IMR-90 (cell line): Measurements from ENCODE around the gene STOM. TPM values are rescaled to one million over a fixed set of nuclear protein-coding genes. Genes with fewer than 3 reads are reported as not detected.

Experiments used
- ATAC-seq: fragments of 200-7000 bp; cut with Tn5 transposase; 2 replicates; pipeline ENCODE4 v1.9.1; 2020; ENCODE audit warnings: low read depth, mild to moderate bottlenecking, moderate library complexity
- BruUV-seq: library from RNA; stranded (reverse); fragments of 400-500 nt; replicated peaks from 2 replicates; lab custom pipeline; 2021; lab: Mats Ljungman, UMichigan
- CTCF ChIA-PET: fragments of 300-600 bp; formaldehyde crosslinking; extraction: SDS; loops from one replicate; lab custom pipeline; 2021; ENCODE audit warnings: antibody characterized with exemption; lab: Yijun Ruan, JAX
- POLR2A ChIA-PET: fragments of 300-600 bp; sonication (Branson Sonifier 250); formaldehyde crosslinking; loops from one replicate; lab custom pipeline; 2022; ENCODE audit warnings: antibody characterized with exemption; ENCODE audit not compliant: unreplicated experiment; lab: Charles Lee
- DNase-seq: peaks from one replicate; pipeline ENCODE4 v3.0.0; 2013
- H2AFZ ChIP-seq: replicated peaks from 2 replicates; pipeline ENCODE3; 2013; ENCODE audit warnings: low read length, mild to moderate bottlenecking; ENCODE audit not compliant: poor library complexity
- H2AK5ac ChIP-seq: 2 replicates; pipeline ENCODE4 v1.6.1; 2013; ENCODE audit warnings: low read depth, low read length, inconsistent platforms
- H2AK9ac ChIP-seq: replicated peaks from 2 replicates; pipeline ENCODE3; 2013; ENCODE audit warnings: mild to moderate bottlenecking, low read depth, low read length, moderate library complexity; ENCODE audit not compliant: poor library complexity
- H2BK120ac ChIP-seq: 2 replicates; pipeline ENCODE4 v1.6.1; 2013; ENCODE audit warnings: low read depth, low read length, inconsistent platforms
- H2BK15ac ChIP-seq: 3 replicates; pipeline ENCODE4 v1.6.1; 2013; ENCODE audit warnings: low read depth, low read length, inconsistent platforms
- H2BK20ac ChIP-seq: 2 replicates; pipeline ENCODE4 v1.6.1; 2013; ENCODE audit warnings: low read depth, mild to moderate bottlenecking, inconsistent platforms, low read length, moderate library complexity
- H2BK5ac ChIP-seq: 2 replicates; pipeline ENCODE4 v1.6.1; 2013; ENCODE audit warnings: mild to moderate bottlenecking, low read depth, low read length, inconsistent platforms; ENCODE audit not compliant: poor library complexity, severe bottlenecking
- H3K14ac ChIP-seq: replicated peaks from 2 replicates; pipeline ENCODE4 v1.6.1; 2013; ENCODE audit warnings: low read depth, low read length, inconsistent platforms
- H3K18ac ChIP-seq: 2 replicates; pipeline ENCODE4 v1.6.1; 2013; ENCODE audit warnings: low read depth, low read length, control low read depth
- H3K23ac ChIP-seq: 2 replicates; pipeline ENCODE4 v1.6.1; 2013; ENCODE audit warnings: low read depth, low read length, inconsistent platforms
- H3K27ac ChIP-seq: 2 replicates; pipeline ENCODE4 v1.5.1; 2013; ENCODE audit warnings: mild to moderate bottlenecking, control low read depth, low read length; ENCODE audit not compliant: insufficient read depth
- H3K27me3 ChIP-seq: 2 replicates; pipeline ENCODE4 v1.6.1; 2013; ENCODE audit warnings: low read length; ENCODE audit not compliant: control insufficient read depth, insufficient read depth
- H3K36me3 ChIP-seq: 2 replicates; pipeline ENCODE4 v1.6.1; 2013; ENCODE audit warnings: low read length, mixed read lengths; ENCODE audit not compliant: control insufficient read depth, insufficient read depth
- H3K4ac ChIP-seq: 2 replicates; pipeline ENCODE4 v1.6.1; 2013; ENCODE audit warnings: low read depth, low read length, inconsistent platforms
- H3K4me1 ChIP-seq: 2 replicates; pipeline ENCODE4 v1.6.1; 2013; ENCODE audit warnings: low read length, mixed read lengths; ENCODE audit not compliant: control insufficient read depth, insufficient read depth
- H3K4me2 ChIP-seq: 2 replicates; pipeline ENCODE4 v1.6.1; 2013; ENCODE audit warnings: low read depth, mild to moderate bottlenecking, control low read depth, low read length, moderate library complexity
- H3K4me3 ChIP-seq: 2 replicates; pipeline ENCODE4 v1.5.1; 2013; ENCODE audit warnings: low read depth, mild to moderate bottlenecking, control low read depth, low read length, moderate library complexity; ENCODE audit not compliant: insufficient read depth
- H3K56ac ChIP-seq: 2 replicates; pipeline ENCODE4 v1.6.1; 2013; ENCODE audit warnings: low read length, inconsistent platforms; ENCODE audit not compliant: insufficient read depth; ENCODE audit errors: extremely low read depth
- H3K79me1 ChIP-seq, 2 experiments: 2 replicates each; pipeline ENCODE4 v1.6.1; 2013; ENCODE audit warnings: low read length in 2 of 2, inconsistent platforms in 1 of 2, low read depth in 1 of 2
- H3K9ac ChIP-seq: 2 replicates; pipeline ENCODE4 v1.6.1; 2013; ENCODE audit warnings: low read depth, low read length, control low read depth
- H3K9me1 ChIP-seq: 2 replicates; pipeline ENCODE4 v1.6.1; 2013; ENCODE audit warnings: low read length, inconsistent platforms; ENCODE audit not compliant: insufficient read depth
- H3K9me3 ChIP-seq: 2 replicates; pipeline ENCODE4 v1.6.1; 2013; ENCODE audit warnings: low read length; ENCODE audit not compliant: control insufficient read depth, insufficient read depth
- H4K20me1 ChIP-seq: 2 replicates; pipeline ENCODE4 v1.6.1; 2013; ENCODE audit warnings: low read length, inconsistent platforms; ENCODE audit not compliant: insufficient read depth
- H4K5ac ChIP-seq: 2 replicates; pipeline ENCODE4 v1.6.1; 2013; ENCODE audit warnings: mild to moderate bottlenecking, low read depth, low read length, control low read depth
- H4K8ac ChIP-seq, 2 experiments: 2 replicates each; pipeline ENCODE4 v1.6.1; 2013; ENCODE audit warnings: low read depth in 2 of 2, low read length in 2 of 2, control low read depth in 1 of 2, inconsistent platforms in 1 of 2
- H4K91ac ChIP-seq: 2 replicates; pipeline ENCODE4 v1.6.1; 2013; ENCODE audit warnings: low read depth, low read length, inconsistent platforms; ENCODE audit not compliant: insufficient read depth
- BHLHE40 ChIP-seq: fragments of 150-350 bp; IDR thresholded peaks from 2 replicates; pipeline ENCODE4 v1.6.1; 2016; ENCODE audit warnings: mild to moderate bottlenecking, low read depth, low read length
- CEBPB ChIP-seq: IDR thresholded peaks from 2 replicates; pipeline ENCODE4 v1.6.1; 2012; ENCODE audit warnings: low read depth, low read length, improper control_type of control experiment
- CHD1 ChIP-seq: IDR thresholded peaks from 2 replicates; pipeline ENCODE4 v1.6.1; 2012; ENCODE audit warnings: low read depth, low read length, improper control_type of control experiment
- FOS ChIP-seq: fragments of 150-350 bp; IDR thresholded peaks from 2 replicates; pipeline ENCODE4 v1.6.1; 2016; ENCODE audit warnings: low read depth, low read length
- MAFK ChIP-seq: IDR thresholded peaks from 2 replicates; pipeline ENCODE4 v1.6.1; 2012; ENCODE audit warnings: low read depth, low read length, improper control_type of control experiment
- MXI1 ChIP-seq: IDR thresholded peaks from 2 replicates; pipeline ENCODE4 v1.6.1; 2012; ENCODE audit warnings: low read depth, mild to moderate bottlenecking, low read length, moderate library complexity, borderline replicate concordance
- NFE2L2 ChIP-seq: fragments of 150-350 bp; IDR thresholded peaks from 2 replicates; pipeline ENCODE4 v1.6.1; 2016; ENCODE audit warnings: low read depth, mild to moderate bottlenecking, low read length
- POLR2A ChIP-seq: IDR thresholded peaks from 2 replicates; pipeline ENCODE4 v1.6.1; 2012; ENCODE audit warnings: mild to moderate bottlenecking, low read depth, low read length
- RCOR1 ChIP-seq: IDR thresholded peaks from 2 replicates; pipeline ENCODE4 v1.6.1; 2012; ENCODE audit warnings: mild to moderate bottlenecking, low read length, improper control_type of control experiment; ENCODE audit not compliant: insufficient replicate concordance
- USF2 ChIP-seq: fragments of 150-350 bp; IDR thresholded peaks from 2 replicates; pipeline ENCODE4 v1.6.1; 2017; ENCODE audit warnings: mild to moderate bottlenecking, antibody characterized with exemption, low read length, low read depth
- WGBS, 2 experiments: methylation state at CpG; one replicate each; pipeline versions ENCODE4 v1.1.5 to v1.1.7; 2013; ENCODE audit warnings: missing lambda C conversion rate in 2 of 2; ENCODE audit not compliant: insufficient read length in 1 of 2; ENCODE audit errors: extremely low coverage in 2 of 2; 5-methylcytosine and 5-hydroxymethylcytosine counted together
- dilution Hi-C: fragments of 300-500 bp; cut with HindIII; formaldehyde crosslinking; loops from one replicate; pipeline ENCODE4 v1.14.3; 2018; ENCODE audit warnings: low sequenced_read_pairs; ENCODE audit not compliant: unreplicated experiment
- in situ Hi-C: fragments of 300-500 bp; cut with MboI; formaldehyde crosslinking; loops from 3 replicates; pipeline ENCODE4 v1.14.3; 2019; ENCODE audit warnings: low sequenced_read_pairs, inconsistent platforms, mixed read lengths
- intact Hi-C: fragments of 100-400 bp; cut with micrococcal nuclease; formaldehyde crosslinking; loops from 2 replicates; pipeline ENCODE4 v1.10.0; 2022
- polyA plus RNA-seq, 3 experiments: library from polyadenylated mRNA; depleted of rRNA; stranded (reverse); fragments of >200 nt; gene quantifications; 2 replicates each; pipeline ENCODE4 v1.2.3, GENCODE V29; 2012; ENCODE audit warnings: low replicate concordance in 1 of 3
- total RNA-seq: library from RNA; depleted of rRNA; stranded (reverse); fragments of >200 nt; gene quantifications from 2 replicates; pipeline ENCODE4 v1.2.3, GENCODE V29; 2012
- TF ChIP-seq, protein P1 (sequence below): fragments of 150-350 bp; IDR thresholded peaks from 2 replicates; pipeline ENCODE4 v1.6.1; 2016; ENCODE audit warnings: low read depth, mild to moderate bottlenecking, low read length, moderate library complexity, borderline replicate concordance

The STOM gene
- total and polyA plus RNA-seq, 2 of the 4 experiments (the other 2 are of a cell fraction) = 78.4 to 84.8 TPM

DNA sequence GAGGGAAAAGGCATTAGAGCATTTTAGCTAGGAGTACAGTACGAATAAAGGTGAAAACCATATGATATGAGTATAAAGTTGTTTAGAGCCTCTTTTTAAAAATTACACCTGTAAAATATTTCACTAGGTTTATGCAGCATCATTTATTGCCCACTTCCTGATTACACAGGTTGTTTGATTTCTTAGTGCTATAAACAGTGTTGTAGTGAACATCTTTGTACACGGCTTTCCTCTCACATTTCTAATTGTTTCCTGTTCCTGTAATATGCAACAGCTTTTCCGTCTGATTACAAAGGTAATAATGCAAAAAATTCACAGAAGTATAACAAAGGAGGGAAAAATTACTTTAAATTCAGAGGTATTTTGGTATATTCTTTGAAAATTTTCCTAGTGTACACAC, 13.0 kb downstream of the STOM start (continued):
- TF ChIP-seq, protein P1, sequence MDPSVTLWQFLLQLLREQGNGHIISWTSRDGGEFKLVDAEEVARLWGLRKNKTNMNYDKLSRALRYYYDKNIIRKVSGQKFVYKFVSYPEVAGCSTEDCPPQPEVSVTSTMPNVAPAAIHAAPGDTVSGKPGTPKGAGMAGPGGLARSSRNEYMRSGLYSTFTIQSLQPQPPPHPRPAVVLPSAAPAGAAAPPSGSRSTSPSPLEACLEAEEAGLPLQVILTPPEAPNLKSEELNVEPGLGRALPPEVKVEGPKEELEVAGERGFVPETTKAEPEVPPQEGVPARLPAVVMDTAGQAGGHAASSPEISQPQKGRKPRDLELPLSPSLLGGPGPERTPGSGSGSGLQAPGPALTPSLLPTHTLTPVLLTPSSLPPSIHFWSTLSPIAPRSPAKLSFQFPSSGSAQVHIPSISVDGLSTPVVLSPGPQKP = no peak
- TF ChIP-seq USF2 = no peak

DNA sequence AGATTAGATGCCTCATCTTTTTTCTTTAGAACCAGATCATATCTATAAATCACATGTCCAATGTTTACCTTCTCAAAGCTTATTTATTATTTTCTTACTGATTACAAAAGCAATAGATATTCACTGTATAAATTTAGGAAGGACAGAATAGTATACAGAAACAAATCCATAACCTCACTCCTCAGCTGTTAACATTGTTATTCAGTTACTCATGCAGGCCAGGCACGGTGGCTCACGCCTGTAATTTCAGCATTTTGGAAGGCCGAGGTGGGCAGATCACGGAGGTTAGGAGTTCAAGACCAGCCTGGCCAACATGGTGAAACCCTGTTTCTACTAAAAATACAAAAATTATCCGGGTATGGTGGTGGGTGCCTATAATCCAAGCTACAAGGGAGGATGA, 15.3 kb downstream of the STOM start:
- ATAC-seq (peak; percentile 61), DNase-seq (peak; percentile 83)
- H4K8ac ChIP-seq = no peak overlapping the region
- no peak overlapping the region for H2AFZ ChIP-seq
- H3K4ac ChIP-seq = 0 out of 2 replicates have a peak overlapping the region, but pooled peaks have one; percentile 51
- H4K91ac ChIP-seq = no peak overlapping the region
- WGBS, 2 experiments = no CpG with 5 or more reads among the region's 5 CpGs
- H2AK5ac ChIP-seq = peak overlapping the region; percentile 56; the same call in 1 of the 2 replicates
- H2BK20ac ChIP-seq = peak overlapping the region; percentile 23; the same call in 1 of the 2 replicates
- no peak overlapping the region for H3K9ac ChIP-seq
- peak overlapping the region; percentile 69 for H2BK5ac ChIP-seq
- ChIA-PET POLR2A (no interaction called here), CTCF (interaction anchor here (1.2 kb wide), 1 partner anchor 35 kb away, joined by 4 read pairs; no protein-coding TSS in a partner anchor)
- no peak overlapping the region for H3K18ac ChIP-seq
- H2AK9ac ChIP-seq = no peak overlapping the region
- H4K20me1 ChIP-seq = peaks cover 9% of the 10 kb centered on the region; the same call in 1 of the 2 replicates
- peak overlapping the region; percentile 66; the same call in 1 of the 2 replicates for H2BK120ac ChIP-seq
- H3K4me3 ChIP-seq = no peak overlapping the region
- peak overlapping the region; percentile 66; the same call in 2 of the 3 replicates for H2BK15ac ChIP-seq
- no peak overlapping the region for H3K23ac ChIP-seq
- peaks cover 16% of the 10 kb centered on the region for H3K9me1 ChIP-seq
- dilution Hi-C loops (no loop called here), in situ Hi-C loops (no loop called here), intact Hi-C loops (no loop called here)
- no peak overlapping the region for H3K14ac ChIP-seq
- BruUV-seq = no TSS peak
- H3K27ac ChIP-seq = peak overlapping the region; percentile 89
- H3K79me1 ChIP-seq = peaks cover 28 to 60% of the 10 kb centered on the region in 2 experiments
- peaks cover 29% of the 10 kb centered on the region for H3K36me3 ChIP-seq
- no peaks in the 10 kb centered on the region for H3K9me3 ChIP-seq
- H3K4me1 ChIP-seq = peaks cover 23% of the 10 kb centered on the region
- H3K4me2 ChIP-seq = no peak overlapping the region
- H3K56ac ChIP-seq = no peak overlapping the region
- H4K5ac ChIP-seq = no peak overlapping the region
- no peaks in the 10 kb centered on the region for H3K27me3 ChIP-seq
- TF ChIP-seq FOS (peak; percentile 69), NFE2L2 (no peak), MXI1 (no peak), USF2 (no peak), RCOR1 (peak; percentile 92), POLR2A (no peak), BHLHE40 (peak; percentile 69; the same call in 1 of the 2 replicates), CEBPB (0 out of 2 replicates have a peak, but pooled peaks have one; percentile 11), MAFK (no peak), CHD1 (no peak)
- TF ChIP-seq, protein P1 = no peak
